ENCODE data around the gene MTHFD2L.

Gene MTHFD2L

GRCh38 chr4:74235135-74235534, 77.2 kb downstream of the MTHFD2L start:
- DNase-seq = no peak
- Histone ChIP-seq H3K27me3 (no peaks in the 10 kb centered on the region), H3K4me3 (ENCODE audit: low read depth, low read length) (no peak overlapping the region), H3K9me3 (no peaks in the 10 kb centered on the region), H3K36me3 (no peaks in the 10 kb centered on the region), H3K4me1 (no peaks in the 10 kb centered on the region)
- TF ChIP-seq CTCF (IDR thresholded peaks at IDR 0.05; ENCODE audit: low read depth, low read length) = no peak

GRCh38 chr4:74237425-74237966, 79.6 kb downstream of the MTHFD2L start:
- TF ChIP-seq CTCF (IDR thresholded peaks at IDR 0.05; ENCODE audit: low read depth, low read length) = no peak
- no peaks in the 10 kb centered on the region for H3K27me3 ChIP-seq
- H3K4me3 ChIP-seq (ENCODE audit: low read depth, low read length) = no peak overlapping the region
- no peaks in the 10 kb centered on the region for H3K9me3 ChIP-seq
- no peaks in the 10 kb centered on the region for H3K4me1 ChIP-seq
- H3K36me3 ChIP-seq = no peaks in the 10 kb centered on the region
- DNase-seq = no peak

GRCh38 chr4:74244049-74244448, 86.1 kb downstream of the MTHFD2L start:
- H3K4me3 ChIP-seq (ENCODE audit: low read depth, low read length) = no peak overlapping the region
- no peaks in the 10 kb centered on the region for H3K4me1 ChIP-seq
- H3K36me3 ChIP-seq = no peaks in the 10 kb centered on the region
- DNase-seq = no peak
- no peaks in the 10 kb centered on the region for H3K9me3 ChIP-seq
- no peak for TF ChIP-seq CTCF (IDR thresholded peaks at IDR 0.05; ENCODE audit: low read depth, low read length)
- H3K27me3 ChIP-seq = no peaks in the 10 kb centered on the region

- H3K36me3 ChIP-seq = no peaks in the 10 kb centered on the region
- no peak overlapping the region for H3K4me3 ChIP-seq (ENCODE audit: low read depth, low read length)
- no peak for TF ChIP-seq CTCF (IDR thresholded peaks at IDR 0.05; ENCODE audit: low read depth, low read length)
- no peak for DNase-seq
- no peaks in the 10 kb centered on the region for H3K27me3 ChIP-seq
- no peaks in the 10 kb centered on the region for H3K4me1 ChIP-seq
- H3K9me3 ChIP-seq = no peaks in the 10 kb centered on the region; the same call in 1 of the 2 replicates
Observed at GRCh38 chr4:74252933-74253332, 95.0 kb downstream of the MTHFD2L start.

- Histone ChIP-seq H3K4me3 (ENCODE audit: low read depth, low read length) (no peak overlapping the region), H3K27me3 (no peaks in the 10 kb centered on the region), H3K9me3 (no peaks in the 10 kb centered on the region; the same call in 1 of the 2 replicates), H3K4me1 (no peaks in the 10 kb centered on the region), H3K36me3 (no peaks in the 10 kb centered on the region)
- TF ChIP-seq CTCF (IDR thresholded peaks at IDR 0.05; ENCODE audit: low read depth, low read length) = no peak
- DNase-seq = no peak
Observed at GRCh38 chr4:74254386-74254785, 96.5 kb downstream of the MTHFD2L start.

- no peaks in the 10 kb centered on the region for H3K36me3 ChIP-seq
- TF ChIP-seq CTCF (IDR thresholded peaks at IDR 0.05; ENCODE audit: low read depth, low read length) = no peak
- H3K9me3 ChIP-seq = no peaks in the 10 kb centered on the region; the same call in 1 of the 2 replicates
- DNase-seq = no peak
- no peaks in the 10 kb centered on the region for H3K4me1 ChIP-seq
- H3K4me3 ChIP-seq (ENCODE audit: low read depth, low read length) = no peak overlapping the region
- no peaks in the 10 kb centered on the region for H3K27me3 ChIP-seq
Observed at GRCh38 chr4:74255096-74255495, 97.2 kb downstream of the MTHFD2L start.
